ENCODE measurements around the gene LAMB3. TPM values are rescaled to one million over a fixed set of nuclear protein-coding genes. Genes with fewer than 3 reads are reported as not detected.

Gene LAMB3
- polyA plus RNA-seq, 1 donor (not counting 4 experiments of a cell fraction or from before 2014, with no cell fraction given), result 659 TPM

DNA sequence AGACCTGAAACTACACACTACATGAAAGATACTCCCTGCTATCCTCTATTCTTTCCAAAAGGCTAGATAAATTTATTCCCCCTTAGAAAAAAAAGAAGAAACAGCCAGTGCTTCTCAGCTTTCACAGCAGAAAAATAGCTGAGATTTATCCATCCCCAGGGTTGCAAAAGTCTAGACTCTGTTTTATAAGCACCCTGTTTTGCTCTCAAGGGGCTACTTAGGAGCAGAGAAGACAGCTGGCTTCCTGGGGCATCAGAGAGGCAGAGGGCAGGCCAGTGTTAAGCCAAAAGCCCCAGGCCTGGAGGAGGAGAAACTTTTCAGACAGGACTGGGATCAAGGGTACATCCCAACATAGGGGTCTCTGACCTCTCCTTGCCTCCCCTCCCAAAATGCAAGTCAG is 3.9 kb downstream of the LAMB3 start:
- peaks cover 50 to 77% of the 10 kb centered on the region in 2 experiments for H3K36me3 ChIP-seq (ENCODE audit: control insufficient read depth in 2 of 2, extremely low read depth in 1 of 2, insufficient read depth in 2 of 2, low read length in 2 of 2)
- FAIRE-seq, result no peak

DNA sequence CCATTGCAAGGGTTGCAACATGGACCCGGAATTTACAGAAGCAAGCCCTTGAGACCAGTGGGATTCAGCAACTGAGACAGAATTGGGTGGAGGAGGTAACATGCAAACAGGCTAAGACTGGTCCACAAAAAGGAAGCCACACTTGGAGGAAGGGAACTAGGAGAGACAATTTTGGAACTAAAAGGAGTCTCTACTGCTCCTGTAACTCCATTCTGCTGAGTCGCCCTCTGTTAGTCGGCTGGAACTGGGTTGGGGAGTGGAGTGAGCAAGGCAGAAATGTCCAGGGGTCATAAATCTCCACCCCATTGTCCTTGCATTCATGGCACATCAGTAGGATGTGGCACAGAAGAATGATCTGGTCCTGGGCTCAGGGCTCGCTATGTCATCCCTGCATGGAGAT is 5.1 kb downstream of the LAMB3 start:
- Histone ChIP-seq H4K20me1 (ENCODE audit: control insufficient read depth, extremely low read depth, insufficient read depth, low read length) (peaks cover 76% of the 10 kb centered on the region), H3K27me3 (ENCODE audit: control insufficient read depth, extremely low read depth, insufficient read depth, low read length) (no peaks in the 10 kb centered on the region), H3K27ac (ENCODE audit: control insufficient read depth, insufficient read depth, low read length) (peak overlapping the region; percentile 16), H3K4me1 (ENCODE audit: control insufficient read depth, extremely low read depth, insufficient read depth, low read length) (peaks cover 61% of the 10 kb centered on the region), H3K4me2 (ENCODE audit: control insufficient read depth, extremely low read depth, insufficient read depth, low read depth, low read length) (peak overlapping the region; percentile 99), H3K9me1 (ENCODE audit: control insufficient read depth, extremely low read depth, insufficient read depth, low read length) (no peaks in the 10 kb centered on the region), H3K9ac (ENCODE audit: control insufficient read depth, extremely low read depth, insufficient read depth, low read length) (peak overlapping the region; percentile 16), H3K36me3 (ENCODE audit: control insufficient read depth in 2 of 2, extremely low read depth in 1 of 2, insufficient read depth in 2 of 2, low read length in 2 of 2) (peaks cover 55 to 86% of the 10 kb centered on the region in 2 experiments), H3K9me3 (ENCODE audit: control insufficient read depth, low read depth, low read length) (no peaks in the 10 kb centered on the region), H3K79me2 (ENCODE audit: control insufficient read depth, insufficient read depth, low read length) (peaks cover 91% of the 10 kb centered on the region), H2AFZ (ENCODE audit: control insufficient read depth, low read length) (no peak overlapping the region), H3K4me3 (ENCODE audit: control insufficient read depth in 2 of 3, extremely low read depth in 1 of 3, insufficient read depth in 2 of 3, low read depth in 1 of 3, low read length in 3 of 3) (peak overlapping the region; percentile 0 to 97 (median 5))
- FAIRE-seq, result peak; percentile 41
- dilution Hi-C loops (cut with MboI; ENCODE audit: extremely low pct_ligation_motif_present, low sequenced_read_pairs), result no loop called here
- TF ChIP-seq, protein P1, sequence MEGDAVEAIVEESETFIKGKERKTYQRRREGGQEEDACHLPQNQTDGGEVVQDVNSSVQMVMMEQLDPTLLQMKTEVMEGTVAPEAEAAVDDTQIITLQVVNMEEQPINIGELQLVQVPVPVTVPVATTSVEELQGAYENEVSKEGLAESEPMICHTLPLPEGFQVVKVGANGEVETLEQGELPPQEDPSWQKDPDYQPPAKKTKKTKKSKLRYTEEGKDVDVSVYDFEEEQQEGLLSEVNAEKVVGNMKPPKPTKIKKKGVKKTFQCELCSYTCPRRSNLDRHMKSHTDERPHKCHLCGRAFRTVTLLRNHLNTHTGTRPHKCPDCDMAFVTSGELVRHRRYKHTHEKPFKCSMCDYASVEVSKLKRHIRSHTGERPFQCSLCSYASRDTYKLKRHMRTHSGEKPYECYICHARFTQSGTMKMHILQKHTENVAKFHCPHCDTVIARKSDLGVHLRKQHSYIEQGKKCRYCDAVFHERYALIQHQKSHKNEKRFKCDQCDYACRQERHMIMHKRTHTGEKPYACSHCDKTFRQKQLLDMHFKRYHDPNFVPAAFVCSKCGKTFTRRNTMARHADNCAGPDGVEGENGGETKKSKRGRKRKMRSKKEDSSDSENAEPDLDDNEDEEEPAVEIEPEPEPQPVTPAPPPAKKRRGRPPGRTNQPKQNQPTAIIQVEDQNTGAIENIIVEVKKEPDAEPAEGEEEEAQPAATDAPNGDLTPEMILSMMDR (optimal IDR thresholded peaks at IDR 0.05 in 1 of 3, IDR thresholded peaks at IDR 0.05 in 1 of 3, conservative IDR thresholded peaks at IDR 0.05 in 1 of 3; ENCODE audit: extremely low read depth in 1 of 3, insufficient read depth in 2 of 3, low read length in 3 of 3), result no peak
- TF ChIP-seq EZH2 (IDR thresholded peaks at IDR 0.05; ENCODE audit: low read length), result no peak
- DNase-seq (ENCODE audit: low read depth, low spot score), result no peak

More for the DNA sequence above, 3.9 kb downstream of the LAMB3 start:
- Histone ChIP-seq H3K4me2 (ENCODE audit: control insufficient read depth, extremely low read depth, insufficient read depth, low read depth, low read length) (peak overlapping the region; percentile 99), H2AFZ (ENCODE audit: control insufficient read depth, low read length) (no peak overlapping the region), H4K20me1 (ENCODE audit: control insufficient read depth, extremely low read depth, insufficient read depth, low read length) (peaks cover 68% of the 10 kb centered on the region), H3K9me3 (ENCODE audit: control insufficient read depth, low read depth, low read length) (no peaks in the 10 kb centered on the region), H3K4me3 (ENCODE audit: control insufficient read depth in 2 of 3, extremely low read depth in 1 of 3, insufficient read depth in 2 of 3, low read depth in 1 of 3, low read length in 3 of 3) (peak overlapping the region; percentile 71 to 97 (median 97)), H3K79me2 (ENCODE audit: control insufficient read depth, insufficient read depth, low read length) (peaks cover 91% of the 10 kb centered on the region), H3K4me1 (ENCODE audit: control insufficient read depth, extremely low read depth, insufficient read depth, low read length) (peaks cover 64% of the 10 kb centered on the region), H3K27me3 (ENCODE audit: control insufficient read depth, extremely low read depth, insufficient read depth, low read length) (no peaks in the 10 kb centered on the region), H3K9me1 (ENCODE audit: control insufficient read depth, extremely low read depth, insufficient read depth, low read length) (no peaks in the 10 kb centered on the region), H3K9ac (ENCODE audit: control insufficient read depth, extremely low read depth, insufficient read depth, low read length) (peak overlapping the region; percentile 99), H3K27ac (ENCODE audit: control insufficient read depth, insufficient read depth, low read length) (peak overlapping the region; percentile 100)
- peak; percentile 15 for DNase-seq (ENCODE audit: low read depth, low spot score)
- TF ChIP-seq, protein P1 (optimal IDR thresholded peaks at IDR 0.05 in 1 of 3, IDR thresholded peaks at IDR 0.05 in 1 of 3, conservative IDR thresholded peaks at IDR 0.05 in 1 of 3; ENCODE audit: extremely low read depth in 1 of 3, insufficient read depth in 2 of 3, low read length in 3 of 3), result no peak
- no peak for TF ChIP-seq EZH2 (IDR thresholded peaks at IDR 0.05; ENCODE audit: low read length)
- dilution Hi-C loops (cut with MboI; ENCODE audit: extremely low pct_ligation_motif_present, low sequenced_read_pairs), result no loop called here

All from keratinocyte (primary cell).